Kidney epithelial cell (primary cell): ENCODE measurements around the gene TDO2. TPM values are rescaled to one million over a fixed set of nuclear protein-coding genes. Genes with fewer than 3 reads are reported as not detected.
A peak's percentile ranks its signal among the peaks of the same experiment; 100 is the strongest.

Experiments used
- DNase-seq: peaks from one replicate; pipeline ENCODE4 v3.0.0-alpha.2; 2010; ENCODE audit warnings: low read depth
- H3K27me3 ChIP-seq: 2 replicates; pipeline ENCODE4 v1.6.0; 2011; ENCODE audit warnings: low read length; ENCODE audit not compliant: control insufficient read depth, insufficient read depth
- H3K36me3 ChIP-seq: 2 replicates; pipeline ENCODE4 v1.5.1; 2011; ENCODE audit warnings: low read length; ENCODE audit not compliant: control insufficient read depth, insufficient read depth
- H3K4me3 ChIP-seq: 2 replicates; pipeline ENCODE4 v1.5.1; 2011; ENCODE audit warnings: low read depth, mild to moderate bottlenecking, control low read depth, low read length
- total RNA-seq: library from RNA; depleted of rRNA; stranded (reverse); fragments of >200 nt; gene quantifications from 2 replicates; pipeline ENCODE4 v1.2.3, GENCODE V29; 2015
- TF ChIP-seq, protein P1 (sequence below): IDR thresholded peaks from 2 replicates; pipeline ENCODE4 v1.5.1; 2011; ENCODE audit warnings: mild to moderate bottlenecking, moderate library complexity, low read length, control low read depth, inconsistent platforms; ENCODE audit not compliant: insufficient read depth, poor library complexity, severe bottlenecking

Gene TDO2
- total RNA-seq, 1 donor from 2014 or later, result not detected

DNA sequence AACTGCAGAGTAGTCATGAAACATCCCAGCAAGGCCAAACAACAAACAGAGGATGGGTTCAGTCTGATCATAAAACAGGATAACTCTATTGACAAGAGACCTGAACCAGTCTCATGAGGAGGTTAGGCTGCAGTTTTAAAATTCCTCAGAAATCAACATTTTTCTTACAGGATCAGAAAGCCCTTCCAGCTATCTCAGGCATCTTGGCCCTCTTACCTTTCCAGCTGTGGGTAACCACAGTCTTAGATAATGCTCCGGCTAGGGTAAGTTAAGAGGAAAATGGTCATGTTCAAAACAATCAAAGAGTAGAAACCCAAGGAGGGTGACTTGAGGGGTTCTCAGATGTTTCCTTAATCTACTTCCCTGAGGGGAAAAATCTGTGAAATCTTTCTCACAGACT lies 45.0 kb downstream of the TDO2 start:
- Histone ChIP-seq H3K4me3 (no peak overlapping the region), H3K27me3 (no peaks in the 10 kb centered on the region), H3K36me3 (no peaks in the 10 kb centered on the region)
- DNase-seq, result no peak
- TF ChIP-seq, protein P1, sequence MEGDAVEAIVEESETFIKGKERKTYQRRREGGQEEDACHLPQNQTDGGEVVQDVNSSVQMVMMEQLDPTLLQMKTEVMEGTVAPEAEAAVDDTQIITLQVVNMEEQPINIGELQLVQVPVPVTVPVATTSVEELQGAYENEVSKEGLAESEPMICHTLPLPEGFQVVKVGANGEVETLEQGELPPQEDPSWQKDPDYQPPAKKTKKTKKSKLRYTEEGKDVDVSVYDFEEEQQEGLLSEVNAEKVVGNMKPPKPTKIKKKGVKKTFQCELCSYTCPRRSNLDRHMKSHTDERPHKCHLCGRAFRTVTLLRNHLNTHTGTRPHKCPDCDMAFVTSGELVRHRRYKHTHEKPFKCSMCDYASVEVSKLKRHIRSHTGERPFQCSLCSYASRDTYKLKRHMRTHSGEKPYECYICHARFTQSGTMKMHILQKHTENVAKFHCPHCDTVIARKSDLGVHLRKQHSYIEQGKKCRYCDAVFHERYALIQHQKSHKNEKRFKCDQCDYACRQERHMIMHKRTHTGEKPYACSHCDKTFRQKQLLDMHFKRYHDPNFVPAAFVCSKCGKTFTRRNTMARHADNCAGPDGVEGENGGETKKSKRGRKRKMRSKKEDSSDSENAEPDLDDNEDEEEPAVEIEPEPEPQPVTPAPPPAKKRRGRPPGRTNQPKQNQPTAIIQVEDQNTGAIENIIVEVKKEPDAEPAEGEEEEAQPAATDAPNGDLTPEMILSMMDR, result no peak

DNA sequence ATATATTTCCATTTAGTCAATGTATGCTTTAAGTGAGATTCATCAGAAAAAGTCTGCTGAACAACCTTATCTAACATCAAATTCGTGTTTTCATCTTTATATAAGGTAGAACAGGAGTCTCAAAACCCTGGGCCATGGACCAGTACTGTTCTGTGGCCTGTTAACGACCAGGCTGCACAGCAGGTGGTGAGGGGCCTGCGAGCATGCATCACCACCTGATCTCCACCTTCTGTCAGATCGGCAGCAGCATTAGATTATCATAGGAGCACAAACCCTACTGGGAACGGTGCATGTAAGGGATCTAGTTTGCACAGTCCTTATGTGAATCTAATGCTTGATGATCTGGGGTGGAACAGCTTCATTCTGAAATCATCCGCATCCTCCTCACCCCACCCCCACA lies 47.0 kb downstream of the TDO2 start:
- no peak overlapping the region for H3K4me3 ChIP-seq
- no peaks in the 10 kb centered on the region for H3K27me3 ChIP-seq
- TF ChIP-seq, protein P1, result no peak
- DNase-seq, result no peak
- H3K36me3 ChIP-seq, result no peaks in the 10 kb centered on the region

DNA sequence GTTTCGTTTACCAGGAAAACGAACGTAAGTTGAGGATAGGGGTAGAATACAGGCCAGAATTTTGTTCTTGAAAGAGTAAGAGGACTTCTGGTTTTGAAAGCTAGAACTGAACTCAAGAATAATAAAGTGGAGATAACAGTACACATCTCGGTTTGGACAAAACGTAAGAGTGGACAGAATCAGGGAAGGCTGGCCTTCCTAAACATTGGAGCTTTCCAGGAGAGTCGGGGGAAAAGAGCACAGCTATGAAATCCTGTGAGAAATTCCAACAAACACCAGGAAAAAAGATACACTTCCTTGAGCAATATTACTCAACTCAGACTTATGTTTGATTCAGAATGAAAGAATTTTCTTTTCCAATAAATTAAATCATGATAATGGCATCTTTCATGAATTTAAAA lies 49.0 kb downstream of the TDO2 start:
- H3K4me3 ChIP-seq, result no peak overlapping the region

DNA sequence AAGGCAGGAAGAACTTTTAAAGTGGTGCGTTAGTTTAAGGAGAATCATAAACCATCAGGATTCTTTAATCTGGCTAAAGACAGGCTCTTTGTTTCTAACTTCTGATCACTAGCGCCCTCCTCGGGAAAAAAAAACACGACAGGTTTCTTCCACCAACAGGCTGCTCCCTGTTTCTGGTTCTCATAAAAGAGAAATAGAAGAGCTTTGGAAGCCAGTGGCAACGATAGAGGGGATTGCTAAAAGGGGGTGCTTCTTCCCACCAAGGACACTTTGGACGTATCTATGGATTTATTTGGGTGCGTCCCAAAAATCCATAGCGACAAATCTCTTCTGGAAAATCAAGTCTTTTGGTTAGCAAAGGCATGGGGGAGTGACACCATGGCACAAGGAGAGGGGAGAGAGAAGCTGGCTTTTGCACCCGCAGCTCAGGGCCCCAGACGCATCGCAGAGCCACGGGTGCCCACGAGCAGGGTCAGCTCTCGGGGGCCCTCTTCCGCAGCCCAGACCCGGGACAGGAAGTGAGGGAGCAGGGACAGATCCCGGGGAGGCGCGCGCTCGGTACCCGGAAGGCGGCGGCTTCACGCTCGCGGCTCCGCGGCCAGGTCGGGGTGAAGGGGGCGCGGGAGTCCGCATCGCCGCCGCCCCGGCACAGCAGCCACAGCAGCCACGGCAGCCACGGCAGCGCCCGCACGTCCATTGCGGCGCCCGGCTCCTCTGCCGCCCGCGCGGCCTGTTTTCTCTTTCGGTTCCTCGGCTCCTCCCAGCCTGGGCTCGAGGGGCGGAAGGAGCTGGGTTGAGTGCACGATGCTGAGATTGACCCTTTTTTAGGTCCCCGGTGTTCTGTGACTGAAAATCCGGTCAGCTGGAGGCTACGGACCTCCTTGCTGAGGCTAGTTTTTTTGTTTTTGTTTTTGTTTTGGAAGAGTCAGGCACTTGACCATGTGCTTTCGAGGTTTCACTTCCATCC lies 49.9 kb downstream of the TDO2 start, which contains the start of gene CTSO:
Gene CTSO (minus strand): TSS at position 716 of the 967 bp plus-strand sequence. CDS start 19 bp downstream, at position 697.
- Histone ChIP-seq H3K36me3 (no peaks in the 10 kb centered on the region), H3K27me3 (no peaks in the 10 kb centered on the region), H3K4me3 (peak within 1 kb of the TSS; percentile 58)
- peak; percentile 53 for DNase-seq
- TF ChIP-seq, protein P1, result peak; percentile 64

More for the DNA sequence above, 49.0 kb downstream of the TDO2 start:
- no peaks in the 10 kb centered on the region for H3K36me3 ChIP-seq
- TF ChIP-seq, protein P1, result no peak
- DNase-seq, result no peak
- H3K27me3 ChIP-seq, result no peaks in the 10 kb centered on the region

DNA sequence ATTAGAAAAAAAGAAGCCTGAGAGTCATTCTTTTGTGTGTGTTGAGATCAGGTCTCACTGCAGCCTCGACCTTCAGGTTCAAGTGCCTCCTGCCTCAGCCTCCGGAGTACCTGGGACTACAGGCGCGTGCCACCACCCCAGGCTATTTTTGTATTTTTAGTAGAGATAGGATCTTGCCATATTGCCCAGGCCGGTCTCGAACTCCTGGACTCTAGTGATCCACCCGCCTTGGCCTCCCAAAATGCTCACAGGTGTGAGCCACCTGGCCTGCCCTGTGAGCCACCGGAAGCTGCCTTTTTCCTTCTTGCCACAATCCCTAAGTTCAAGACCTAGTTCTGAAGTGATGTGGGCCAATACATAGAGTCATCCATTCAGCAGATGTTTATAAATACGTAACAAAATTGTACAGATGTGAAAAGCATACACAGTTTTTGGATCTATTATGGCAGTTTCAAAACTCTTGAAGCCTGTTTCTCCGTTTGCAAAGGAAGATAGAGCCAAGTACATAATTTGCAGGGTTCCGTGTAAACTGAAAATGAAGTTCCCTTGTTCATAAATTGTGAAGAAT lies 50.7 kb downstream of the TDO2 start:
- peak overlapping the region; percentile 58 for H3K4me3 ChIP-seq
- TF ChIP-seq, protein P1, result no peak
- DNase-seq, result no peak
- H3K36me3 ChIP-seq, result no peaks in the 10 kb centered on the region
- H3K27me3 ChIP-seq, result no peaks in the 10 kb centered on the region

DNA sequence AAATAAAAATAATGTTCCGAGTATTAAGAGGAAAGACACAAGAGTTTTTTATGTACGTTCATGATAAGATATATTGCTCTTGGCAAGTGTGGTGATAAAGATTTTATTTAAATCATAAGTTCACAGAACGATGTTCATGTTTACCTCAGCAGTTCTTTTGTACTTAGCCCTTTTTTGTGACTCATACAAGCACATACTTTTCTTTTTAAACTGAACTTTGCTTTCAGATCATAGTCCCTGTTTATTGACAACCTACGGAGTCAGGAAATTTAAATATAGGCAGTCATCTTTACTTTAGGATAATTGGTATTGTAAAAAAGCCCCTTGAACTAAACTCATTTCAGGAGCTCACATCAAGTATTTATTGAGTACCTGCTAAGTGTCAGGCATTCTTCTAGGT lies 51.4 kb downstream of the TDO2 start:
- H3K4me3 ChIP-seq, result no peak overlapping the region
- DNase-seq, result no peak
- TF ChIP-seq, protein P1, result no peak
- no peaks in the 10 kb centered on the region for H3K27me3 ChIP-seq
- H3K36me3 ChIP-seq, result no peaks in the 10 kb centered on the region
